Left ventricle myocardium inferior (tissue), 1 donor: ENCODE results near the gene KIAA0232. TPM values are rescaled to one million over a fixed set of nuclear protein-coding genes. Genes with fewer than 3 reads are reported as not detected.
A peak's percentile ranks its signal among the peaks of the same experiment; 100 is the strongest.

Experiments
- DNase-seq: peaks from one replicate; pipeline ENCODE4 v3.0.0-alpha.2; 2020
- H3K27ac ChIP-seq: fragments of 200-600 bp; replicated peaks from 2 replicates; pipeline ENCODE4 v1.8.0; 2021
- H3K27me3 ChIP-seq: fragments of 200-600 bp; 2 replicates; pipeline ENCODE4 v1.8.0; 2021; ENCODE audit warnings: low read depth
- H3K36me3 ChIP-seq: fragments of 200-600 bp; 2 replicates; pipeline ENCODE4 v1.8.0; 2021
- H3K4me1 ChIP-seq: fragments of 200-600 bp; 2 replicates; pipeline ENCODE4 v1.8.0; 2021
- H3K4me3 ChIP-seq: fragments of 200-600 bp; 2 replicates; pipeline ENCODE4 v1.8.0; 2021; ENCODE audit warnings: mild to moderate bottlenecking, moderate library complexity
- H3K9me3 ChIP-seq: fragments of 200-600 bp; replicated peaks from 2 replicates; pipeline ENCODE4 v1.8.0; 2021
- CTCF ChIP-seq: fragments of 200-600 bp; IDR thresholded peaks from 2 replicates; pipeline ENCODE4 v1.8.0; 2021; ENCODE audit warnings: antibody characterized with exemption, mild to moderate bottlenecking, borderline replicate concordance
- intact Hi-C: fragments of 100-400 bp; cut with micrococcal nuclease; formaldehyde crosslinking; loops from one replicate; pipeline ENCODE4 v1.11.0; 2022
- total RNA-seq: library from RNA; stranded (reverse); fragmentation: NEBNext Ultra II Directional; extraction: Animal tissue kit (Norgen Biotek cat#: 25700); gene quantifications from one replicate; pipeline ENCODE4 v1.2.1, GENCODE V29; 2021
- donor health status: DM: no; HTN: yes; CAD: no; lungs with severe emphysema.

Gene KIAA0232
- total RNA-seq, 1 donor from 2014 or later = 82.5 TPM

GRCh38 chr4:6917461-6918271 is 135.1 kb downstream of the KIAA0232 start:
- Histone ChIP-seq H3K36me3 (no peaks in the 10 kb centered on the region), H3K27ac (peak overlapping the region; percentile 47), H3K4me3 (no peak overlapping the region), H3K27me3 (no peaks in the 10 kb centered on the region), H3K9me3 (no peaks in the 10 kb centered on the region), H3K4me1 (peaks cover 53% of the 10 kb centered on the region)
- intact Hi-C loops = no loop called here
- peak; percentile 61 for DNase-seq
- peak; percentile 57 for TF ChIP-seq CTCF

GRCh38 chr4:6918338-6918737 is 135.8 kb downstream of the KIAA0232 start:
- H3K27me3 ChIP-seq = no peaks in the 10 kb centered on the region
- H3K4me1 ChIP-seq = peaks cover 47% of the 10 kb centered on the region
- no peak overlapping the region for H3K4me3 ChIP-seq
- intact Hi-C loops = no loop called here
- H3K27ac ChIP-seq = peak overlapping the region; percentile 47
- peaks cover 6% of the 10 kb centered on the region for H3K36me3 ChIP-seq
- DNase-seq = no peak
- H3K9me3 ChIP-seq = no peaks in the 10 kb centered on the region
- no peak for TF ChIP-seq CTCF

GRCh38 chr4:6920171-6920570 is 137.6 kb downstream of the KIAA0232 start:
- Histone ChIP-seq H3K27ac (no peak overlapping the region), H3K4me1 (peaks cover 44% of the 10 kb centered on the region), H3K36me3 (peaks cover 21% of the 10 kb centered on the region), H3K27me3 (no peaks in the 10 kb centered on the region), H3K4me3 (no peak overlapping the region), H3K9me3 (no peaks in the 10 kb centered on the region)
- intact Hi-C loops = no loop called here
- no peak for TF ChIP-seq CTCF
- DNase-seq = no peak

- TF ChIP-seq CTCF = no peak
- H3K27ac ChIP-seq = peak overlapping the region; percentile 63
- H3K27me3 ChIP-seq = no peaks in the 10 kb centered on the region
- H3K4me3 ChIP-seq = no peak overlapping the region
- no peak for DNase-seq
- H3K36me3 ChIP-seq = peaks cover 21% of the 10 kb centered on the region
- peaks cover 41% of the 10 kb centered on the region for H3K4me1 ChIP-seq
- H3K9me3 ChIP-seq = no peaks in the 10 kb centered on the region
- intact Hi-C loops = no loop called here
Measured at GRCh38 chr4:6923507-6923906, 141.0 kb downstream of the KIAA0232 start.

GRCh38 chr4:6924361-6924779 is 141.8 kb downstream of the KIAA0232 start:
- H3K36me3 ChIP-seq = peaks cover 21% of the 10 kb centered on the region
- H3K27ac ChIP-seq = peak overlapping the region; percentile 63
- no peaks in the 10 kb centered on the region for H3K27me3 ChIP-seq
- DNase-seq = peak; percentile 59
- TF ChIP-seq CTCF = peak; percentile 41
- H3K4me1 ChIP-seq = peaks cover 50% of the 10 kb centered on the region
- H3K4me3 ChIP-seq = no peak overlapping the region
- intact Hi-C loops = no loop called here
- no peaks in the 10 kb centered on the region for H3K9me3 ChIP-seq
